NK-92 (cell line): ENCODE data around the gene AFAP1L1.

Source experiments
- DNase-seq: peaks from one replicate; lab custom pipeline; 2025; ENCODE audit not compliant: unreplicated experiment; lab: John Stamatoyannopoulos, UW

The AFAP1L1 gene

GRCh38 chr5:149271716-149272563, at the start of gene AFAP1L1:
AFAP1L1 (plus strand) TSS chr5:149271859; CDS start chr5:149271969, 110 bp downstream.
- DNase-seq: no peak

- no peak for DNase-seq
Observed at GRCh38 chr5:149223081-149223848, 48.4 kb upstream of the AFAP1L1 start.

- DNase-seq: no peak
Observed at GRCh38 chr5:149224282-149224681, 47.4 kb upstream of the AFAP1L1 start.

- DNase-seq: no peak
Observed at GRCh38 chr5:149227168-149227826, 44.4 kb upstream of the AFAP1L1 start.

GRCh38 chr5:149228618-149229297, 42.9 kb upstream of the AFAP1L1 start:
- no peak for DNase-seq

- DNase-seq: no peak
Observed at GRCh38 chr5:149229298-149229937, 42.2 kb upstream of the AFAP1L1 start.

- DNase-seq: no peak
Observed at GRCh38 chr5:149235841-149236240, 35.8 kb upstream of the AFAP1L1 start.

GRCh38 chr5:149237662-149238061, 34.0 kb upstream of the AFAP1L1 start:
- DNase-seq: no peak

- DNase-seq: no peak
Observed at GRCh38 chr5:149238540-149238939, 33.1 kb upstream of the AFAP1L1 start.

- DNase-seq: no peak
Observed at GRCh38 chr5:149239917-149240316, 31.7 kb upstream of the AFAP1L1 start.

- DNase-seq: no peak
Observed at GRCh38 chr5:149240354-149240998, 31.2 kb upstream of the AFAP1L1 start.

- DNase-seq: no peak
Observed at GRCh38 chr5:149242339-149242738, 29.3 kb upstream of the AFAP1L1 start.

GRCh38 chr5:149246906-149247305, 24.8 kb upstream of the AFAP1L1 start:
- no peak for DNase-seq

- DNase-seq: no peak
Observed at GRCh38 chr5:149247726-149248125, 23.9 kb upstream of the AFAP1L1 start.

- DNase-seq: no peak
Observed at GRCh38 chr5:149251546-149251945, 20.1 kb upstream of the AFAP1L1 start.

GRCh38 chr5:149254506-149254905, 17.2 kb upstream of the AFAP1L1 start:
- DNase-seq: no peak

- no peak for DNase-seq
Observed at GRCh38 chr5:149256451-149256850, 15.2 kb upstream of the AFAP1L1 start.

- DNase-seq: no peak
Observed at GRCh38 chr5:149257131-149257530, 14.5 kb upstream of the AFAP1L1 start.

GRCh38 chr5:149257889-149258705, 13.6 kb upstream of the AFAP1L1 start:
- no peak for DNase-seq
